Naive thymus-derived CD8-positive, alpha-beta T cell (primary cell): ENCODE measurements around the gene WDR18. TPM values are rescaled to one million over a fixed set of nuclear protein-coding genes. Genes with fewer than 3 reads are reported as not detected.
A peak's percentile ranks its signal among the peaks of the same experiment; 100 is the strongest.

Experiments used
- ATAC-seq, 2 donors: fragments of 150-1000 bp; cut with Tn5 transposase in 1 of 2; sonication (Bioruptor Pico), chemical (Tn5 transposase) in 1 of 2; 1 replicate in 1 of 2; 2 replicates in 1 of 2; pipeline ENCODE4 v1.10.0; 2021; ENCODE audit warnings: mild to moderate bottlenecking in 2 of 2, moderate library complexity in 2 of 2
- POLR2A ChIA-PET: fragments of 350-600 bp; sonication (Branson Sonifier 250); formaldehyde crosslinking; loops from one replicate; lab custom pipeline; 2021; ENCODE audit warnings: antibody characterized with exemption; lab: Charles Lee
- DNase-seq, 10 donors: peaks; one replicate each; pipeline versions ENCODE4 v3.0.0 to v3.0.0-alpha.2; 2020 to 2022
- H3K27ac Mint-ChIP-seq, 10 donors: one replicate each; pipeline ENCODE4 v1.8.0; 2020 to 2022; ENCODE audit warnings: mild to moderate bottlenecking in 10 of 10, mixed read lengths in 10 of 10, moderate library complexity in 4 of 10, inconsistent platforms in 1 of 10
- H3K27me3 Mint-ChIP-seq, 5 donors: one replicate each; pipeline ENCODE4 v1.8.0; 2021 to 2022; ENCODE audit warnings: mixed read lengths in 5 of 5
- H3K36me3 Mint-ChIP-seq, 3 donors: one replicate each; pipeline ENCODE4 v1.8.0; 2020 to 2022; ENCODE audit warnings: mixed read lengths in 3 of 3, mild to moderate bottlenecking in 2 of 3, inconsistent platforms in 1 of 3
- H3K4me1 Mint-ChIP-seq, 4 donors: one replicate each; pipeline ENCODE4 v1.8.0; 2021 to 2022; ENCODE audit warnings: mixed read lengths in 4 of 4
- H3K4me3 Mint-ChIP-seq, 10 donors: one replicate each; pipeline ENCODE4 v1.8.0; 2020 to 2022; ENCODE audit warnings: mild to moderate bottlenecking in 10 of 10, mixed read lengths in 10 of 10, moderate library complexity in 6 of 10, inconsistent platforms in 1 of 10
- H3K9me3 Mint-ChIP-seq, 9 donors: one replicate each; pipeline ENCODE4 v1.8.0; 2020 to 2022; ENCODE audit warnings: mixed read lengths in 9 of 9, mild to moderate bottlenecking in 3 of 9, inconsistent platforms in 1 of 9, moderate library complexity in 1 of 9
- polyA plus RNA-seq, 3 donors: library from polyadenylated mRNA; unstranded; fragments of 300-500 nt; fragmentation: Illumina TruSeq; gene quantifications; one replicate each; pipeline ENCODE4 v1.2.3, GENCODE V29; 2021
- total RNA-seq, 8 experiments: library from RNA in 2 of 8; stranded (reverse) in 2 of 8; gene quantifications; one replicate each; pipeline ENCODE4 v1.2.3 and lab custom pipeline; 2021 to 2026

Gene WDR18
- total and polyA plus RNA-seq, 5 experiments from 2014 or later: 50.6 to 72.7 (median 54.1) TPM

- no peaks in the 10 kb centered on the region for H3K27me3 Mint-ChIP-seq
- POLR2A ChIA-PET: interaction anchor here (0.7 kb wide), 1 partner anchor 63 kb away, joined by 3 read pairs; no protein-coding TSS in a partner anchor
- no peak for DNase-seq
- peaks cover 1 to 8% (median 4%) of the 10 kb centered on the region in 4 donors for H3K4me1 Mint-ChIP-seq
- no peaks in the 10 kb centered on the region for H3K9me3 Mint-ChIP-seq
- no peak overlapping the region for H3K4me3 Mint-ChIP-seq
- peak overlapping the region in 1 of 10 donors; percentile 57 for H3K27ac Mint-ChIP-seq
- peaks cover 0 to 19% (median 0%) of the 10 kb centered on the region in 3 donors for H3K36me3 Mint-ChIP-seq
- ATAC-seq: no peak
Observed at GRCh38 chr19:990746-991145, 6.6 kb downstream of the WDR18 start.

- peaks cover 0 to under 1% (median 0%) of the 10 kb centered on the region in 5 donors for H3K27me3 Mint-ChIP-seq
- peaks cover 0 to 19% (median 0%) of the 10 kb centered on the region in 3 donors for H3K36me3 Mint-ChIP-seq
- ATAC-seq (peak; percentile 33 to 58), DNase-seq (peak in 8 of 10 donors; percentile 35 to 73 (median 50))
- peak overlapping the region in 2 of 10 donors; percentile 57 to 69 for H3K27ac Mint-ChIP-seq
- POLR2A ChIA-PET: interaction anchor here (0.7 kb wide), 1 partner anchor 64 kb away, joined by 3 read pairs; no protein-coding TSS in a partner anchor
- H3K9me3 Mint-ChIP-seq: no peaks in the 10 kb centered on the region
- peaks cover 2 to 9% (median 7%) of the 10 kb centered on the region in 4 donors for H3K4me1 Mint-ChIP-seq
- H3K4me3 Mint-ChIP-seq: no peak overlapping the region
Observed at GRCh38 chr19:991174-991931, 7.2 kb downstream of the WDR18 start.

- no peak for DNase-seq
- Mint-ChIP-seq H3K36me3 (peaks cover 0 to 13% (median 0%) of the 10 kb centered on the region in 3 donors), H3K9me3 (no peaks in the 10 kb centered on the region), H3K27ac (peak overlapping the region in 2 of 10 donors; percentile 34 to 48), H3K4me1 (peaks cover 5 to 14% (median 9%) of the 10 kb centered on the region in 4 donors), H3K27me3 (peaks cover 0 to 4% (median 0%) of the 10 kb centered on the region in 5 donors), H3K4me3 (no peak overlapping the region)
- POLR2A ChIA-PET: no interaction called here
- no peak for ATAC-seq
Observed at GRCh38 chr19:991932-992669, 8.0 kb downstream of the WDR18 start.

GRCh38 chr19:992670-993055, 8.5 kb downstream of the WDR18 start:
- no peak overlapping the region for H3K4me3 Mint-ChIP-seq
- peaks cover 0 to 12% (median 0%) of the 10 kb centered on the region in 3 donors for H3K36me3 Mint-ChIP-seq
- H3K27me3 Mint-ChIP-seq: peaks cover 0 to 5% (median 0%) of the 10 kb centered on the region in 5 donors
- POLR2A ChIA-PET: interaction anchor here (0.6 to 1.1 kb wide), 2 partner anchors 8 to 194 kb away, joined by 3 read pairs; no protein-coding TSS in a partner anchor
- H3K4me1 Mint-ChIP-seq: peaks cover 5 to 15% (median 10%) of the 10 kb centered on the region in 4 donors
- ATAC-seq (no peak), DNase-seq (no peak)
- H3K27ac Mint-ChIP-seq: peak overlapping the region in 3 of 10 donors; percentile 50 to 80 (median 58)
- no peaks in the 10 kb centered on the region for H3K9me3 Mint-ChIP-seq

- no peak for ATAC-seq
- Mint-ChIP-seq H3K9me3 (no peaks in the 10 kb centered on the region), H3K27me3 (peaks cover 0 to 12% (median 0%) of the 10 kb centered on the region in 5 donors), H3K4me1 (peaks cover 4 to 20% (median 13%) of the 10 kb centered on the region in 4 donors), H3K36me3 (peaks cover 0 to 8% (median 0%) of the 10 kb centered on the region in 3 donors), H3K27ac (peak overlapping the region in 4 of 10 donors; percentile 17 to 82 (median 52)), H3K4me3 (no peak overlapping the region)
- POLR2A ChIA-PET: interaction anchor here (0.6 to 1.1 kb wide), 2 partner anchors 9 to 194 kb away, joined by 3 read pairs; no protein-coding TSS in a partner anchor
- DNase-seq: no peak
Observed at GRCh38 chr19:993361-993830, 9.3 kb downstream of the WDR18 start.

GRCh38 chr19:993831-994393, 9.8 kb downstream of the WDR18 start:
- Mint-ChIP-seq H3K36me3 (peaks cover 0 to 8% (median 0%) of the 10 kb centered on the region in 3 donors), H3K27me3 (peaks cover 0 to 15% (median 3%) of the 10 kb centered on the region in 5 donors), H3K9me3 (peaks cover 0 to 3% (median 0%) of the 10 kb centered on the region in 9 donors), H3K27ac (peak overlapping the region in 2 of 10 donors; percentile 39 to 82), H3K4me3 (no peak overlapping the region), H3K4me1 (peaks cover 4 to 17% (median 13%) of the 10 kb centered on the region in 4 donors)
- POLR2A ChIA-PET: interaction anchor here (1.1 to 5.4 kb wide), 3 partner anchors 8 to 27 kb away, joined by 3 to 42 read pairs (median 7); partner anchors contain the start of genes RNU6-2, TMEM259 and WDR18
- no peak for ATAC-seq
- no peak for DNase-seq

GRCh38 chr19:994516-994915, 10.4 kb downstream of the WDR18 start:
- H3K36me3 Mint-ChIP-seq: peaks cover 0 to 10% (median 0%) of the 10 kb centered on the region in 3 donors
- no peak for DNase-seq
- POLR2A ChIA-PET: interaction anchor here (0.9 to 5.4 kb wide), 5 partner anchors 9 to 95 kb away, joined by 3 to 42 read pairs (median 27); partner anchors contain the start of genes ARHGAP45, RNU6-2, TMEM259 and WDR18
- no peak overlapping the region for H3K4me3 Mint-ChIP-seq
- H3K27ac Mint-ChIP-seq: peak overlapping the region in 1 of 10 donors; percentile 34
- peaks cover 0 to 3% (median 0%) of the 10 kb centered on the region in 9 donors for H3K9me3 Mint-ChIP-seq
- ATAC-seq: no peak
- peaks cover 5 to 21% (median 9%) of the 10 kb centered on the region in 5 donors for H3K27me3 Mint-ChIP-seq
- peaks cover 4 to 20% (median 16%) of the 10 kb centered on the region in 4 donors for H3K4me1 Mint-ChIP-seq

GRCh38 chr19:995051-995827, 11.1 kb downstream of the WDR18 start:
- POLR2A ChIA-PET: interaction anchor here (0.5 to 5.4 kb wide), 7 partner anchors 9 to 94 kb away, joined by 3 to 42 read pairs (median 7); partner anchors contain the start of genes ARHGAP45, RNU6-2, TMEM259 and WDR18
- ATAC-seq (no peak), DNase-seq (no peak)
- Mint-ChIP-seq H3K4me1 (peaks cover 4 to 20% (median 16%) of the 10 kb centered on the region in 4 donors), H3K36me3 (peaks cover 0 to 10% (median 0%) of the 10 kb centered on the region in 3 donors), H3K9me3 (peaks cover 0 to 3% (median 0%) of the 10 kb centered on the region in 9 donors), H3K27ac (peak overlapping the region in 2 of 10 donors; percentile 51 to 75), H3K27me3 (peaks cover 5 to 25% (median 11%) of the 10 kb centered on the region in 5 donors), H3K4me3 (peak overlapping the region in 1 of 10 donors; percentile 10)

- Mint-ChIP-seq H3K4me1 (peaks cover 6 to 20% (median 19%) of the 10 kb centered on the region in 4 donors), H3K27ac (peak overlapping the region; percentile 51 to 96 (median 94)), H3K36me3 (peaks cover 0 to 7% (median 0%) of the 10 kb centered on the region in 3 donors), H3K27me3 (peaks cover 5 to 30% (median 11%) of the 10 kb centered on the region in 5 donors), H3K4me3 (peak overlapping the region; percentile 61 to 87 (median 80)), H3K9me3 (peaks cover 0 to 3% (median 0%) of the 10 kb centered on the region in 9 donors)
- DNase-seq (peak; percentile 55 to 94 (median 86)), ATAC-seq (peak; percentile 84 to 87)
- POLR2A ChIA-PET: interaction anchor here (0.8 to 5.4 kb wide), 20 partner anchors 11 to 273 kb away, joined by 3 to 42 read pairs (median 6); partner anchors contain the start of genes ARHGAP45, CIRBP, CNN2 and RNU6-2
Observed at GRCh38 chr19:996051-996838, 12.1 kb downstream of the WDR18 start.

GRCh38 chr19:998064-998463, 13.9 kb downstream of the WDR18 start:
- POLR2A ChIA-PET: interaction anchor here (0.7 to 5.4 kb wide), 12 partner anchors 9 to 216 kb away, joined by 3 to 42 read pairs (median 5); partner anchors contain the start of genes ARHGAP45, CNN2 and WDR18
- H3K27ac Mint-ChIP-seq: peak overlapping the region in 5 of 10 donors; percentile 15 to 84 (median 55)
- no peak for ATAC-seq

More at GRCh38 chr19:998064-998463, 13.9 kb downstream of the WDR18 start:
- peak overlapping the region in 4 of 10 donors; percentile 0 to 43 (median 28) for H3K4me3 Mint-ChIP-seq
- H3K9me3 Mint-ChIP-seq: peaks cover 0 to 3% (median 0%) of the 10 kb centered on the region in 9 donors
- peaks cover 5 to 32% (median 11%) of the 10 kb centered on the region in 5 donors for H3K27me3 Mint-ChIP-seq
- H3K36me3 Mint-ChIP-seq: peaks cover 0 to 4% (median 0%) of the 10 kb centered on the region in 3 donors
- peaks cover 10 to 28% (median 21%) of the 10 kb centered on the region in 4 donors for H3K4me1 Mint-ChIP-seq
- DNase-seq: no peak
